ENCODE measurements around the gene KCNIP3.

DNA sequence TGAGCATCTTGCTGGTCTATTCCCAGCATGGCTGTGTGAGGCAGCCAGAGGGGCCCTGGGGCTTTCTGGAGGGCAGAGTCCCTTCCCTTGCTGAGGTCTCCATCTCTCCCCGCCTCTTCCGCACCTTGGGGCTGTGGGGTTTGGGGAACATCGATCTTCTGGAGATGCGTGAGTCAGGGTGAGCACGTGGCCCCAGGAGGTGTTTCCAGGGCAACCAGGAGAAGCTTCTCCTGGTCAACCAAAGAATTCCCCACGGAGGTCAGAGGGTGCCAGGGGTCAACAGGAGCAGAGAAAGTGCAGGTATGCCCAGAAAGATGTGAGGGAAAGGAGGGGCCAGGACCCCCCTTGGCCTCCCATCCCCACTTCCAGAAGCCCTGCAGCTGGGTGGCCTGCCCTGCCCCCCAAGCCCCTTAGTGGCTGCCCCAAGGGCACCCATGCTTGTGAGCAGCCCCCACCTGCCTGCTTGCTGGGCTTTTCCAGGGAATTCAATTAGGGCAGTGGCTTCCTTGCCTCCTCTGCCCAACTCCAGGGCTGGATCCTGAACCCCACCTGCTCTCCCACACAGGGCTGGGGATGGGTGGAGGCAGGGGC, 25.7 kb upstream of the KCNIP3 start:
- TF ChIP-seq, protein P1, sequence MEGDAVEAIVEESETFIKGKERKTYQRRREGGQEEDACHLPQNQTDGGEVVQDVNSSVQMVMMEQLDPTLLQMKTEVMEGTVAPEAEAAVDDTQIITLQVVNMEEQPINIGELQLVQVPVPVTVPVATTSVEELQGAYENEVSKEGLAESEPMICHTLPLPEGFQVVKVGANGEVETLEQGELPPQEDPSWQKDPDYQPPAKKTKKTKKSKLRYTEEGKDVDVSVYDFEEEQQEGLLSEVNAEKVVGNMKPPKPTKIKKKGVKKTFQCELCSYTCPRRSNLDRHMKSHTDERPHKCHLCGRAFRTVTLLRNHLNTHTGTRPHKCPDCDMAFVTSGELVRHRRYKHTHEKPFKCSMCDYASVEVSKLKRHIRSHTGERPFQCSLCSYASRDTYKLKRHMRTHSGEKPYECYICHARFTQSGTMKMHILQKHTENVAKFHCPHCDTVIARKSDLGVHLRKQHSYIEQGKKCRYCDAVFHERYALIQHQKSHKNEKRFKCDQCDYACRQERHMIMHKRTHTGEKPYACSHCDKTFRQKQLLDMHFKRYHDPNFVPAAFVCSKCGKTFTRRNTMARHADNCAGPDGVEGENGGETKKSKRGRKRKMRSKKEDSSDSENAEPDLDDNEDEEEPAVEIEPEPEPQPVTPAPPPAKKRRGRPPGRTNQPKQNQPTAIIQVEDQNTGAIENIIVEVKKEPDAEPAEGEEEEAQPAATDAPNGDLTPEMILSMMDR (IDR thresholded peaks at IDR 0.05): no peak
- no peak for TF ChIP-seq POLR2A (IDR thresholded peaks at IDR 0.05)

Data from esophagus squamous epithelium (tissue), 4 donors.